Sigmoid colon (tissue), 3 donors: ENCODE measurements around the gene SRR.

Experiments
- POLR2A ChIP-seq, 2 donors: fragments of 450-650 bp; IDR thresholded peaks; one replicate each; pipeline ENCODE4 v1.6.1; 2016; ENCODE audit warnings: antibody characterized with exemption in 2 of 2, mild to moderate bottlenecking in 2 of 2, moderate library complexity in 2 of 2
- TF ChIP-seq, protein P1 (sequence below), 4 experiments: fragments of 450-650 bp in 3 of 4; fragments of 200-600 bp in 1 of 4; IDR thresholded peaks; one replicate each; pipeline ENCODE4 v1.5.1; 2016 to 2019; ENCODE audit warnings: antibody characterized with exemption in 4 of 4, mild to moderate bottlenecking in 3 of 4, moderate library complexity in 2 of 4

GRCh38 chr17:2274414-2274813 lies 29.3 kb upstream of the SRR start:
- TF ChIP-seq POLR2A (IDR thresholded peaks at IDR 0.05) = no peak
- TF ChIP-seq, protein P1, sequence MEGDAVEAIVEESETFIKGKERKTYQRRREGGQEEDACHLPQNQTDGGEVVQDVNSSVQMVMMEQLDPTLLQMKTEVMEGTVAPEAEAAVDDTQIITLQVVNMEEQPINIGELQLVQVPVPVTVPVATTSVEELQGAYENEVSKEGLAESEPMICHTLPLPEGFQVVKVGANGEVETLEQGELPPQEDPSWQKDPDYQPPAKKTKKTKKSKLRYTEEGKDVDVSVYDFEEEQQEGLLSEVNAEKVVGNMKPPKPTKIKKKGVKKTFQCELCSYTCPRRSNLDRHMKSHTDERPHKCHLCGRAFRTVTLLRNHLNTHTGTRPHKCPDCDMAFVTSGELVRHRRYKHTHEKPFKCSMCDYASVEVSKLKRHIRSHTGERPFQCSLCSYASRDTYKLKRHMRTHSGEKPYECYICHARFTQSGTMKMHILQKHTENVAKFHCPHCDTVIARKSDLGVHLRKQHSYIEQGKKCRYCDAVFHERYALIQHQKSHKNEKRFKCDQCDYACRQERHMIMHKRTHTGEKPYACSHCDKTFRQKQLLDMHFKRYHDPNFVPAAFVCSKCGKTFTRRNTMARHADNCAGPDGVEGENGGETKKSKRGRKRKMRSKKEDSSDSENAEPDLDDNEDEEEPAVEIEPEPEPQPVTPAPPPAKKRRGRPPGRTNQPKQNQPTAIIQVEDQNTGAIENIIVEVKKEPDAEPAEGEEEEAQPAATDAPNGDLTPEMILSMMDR (IDR thresholded peaks at IDR 0.05) = no peak
